Measurements from ENCODE around the gene C10orf95.

DNA sequence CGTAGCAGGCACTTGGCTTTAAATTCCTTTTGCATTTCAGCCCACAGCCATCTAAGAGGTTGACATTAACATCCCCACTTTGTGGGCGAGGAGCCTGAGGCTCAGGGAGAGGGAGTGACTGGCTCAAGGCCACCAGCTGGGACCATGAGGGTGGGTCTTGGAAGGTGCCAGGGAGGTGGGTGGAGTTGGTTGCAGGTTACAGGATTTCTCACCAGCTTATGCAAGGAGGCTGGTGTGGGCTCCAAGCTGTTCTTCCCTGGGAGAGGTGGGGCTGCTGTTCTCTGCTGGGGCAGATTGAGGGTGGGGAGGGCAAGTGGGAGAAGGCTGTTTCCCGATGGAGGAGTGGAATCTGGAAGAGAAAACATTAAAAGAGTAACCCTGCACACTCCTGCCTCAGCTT lies 14.1 kb upstream of the C10orf95 start:
- TF ChIP-seq, protein P1, sequence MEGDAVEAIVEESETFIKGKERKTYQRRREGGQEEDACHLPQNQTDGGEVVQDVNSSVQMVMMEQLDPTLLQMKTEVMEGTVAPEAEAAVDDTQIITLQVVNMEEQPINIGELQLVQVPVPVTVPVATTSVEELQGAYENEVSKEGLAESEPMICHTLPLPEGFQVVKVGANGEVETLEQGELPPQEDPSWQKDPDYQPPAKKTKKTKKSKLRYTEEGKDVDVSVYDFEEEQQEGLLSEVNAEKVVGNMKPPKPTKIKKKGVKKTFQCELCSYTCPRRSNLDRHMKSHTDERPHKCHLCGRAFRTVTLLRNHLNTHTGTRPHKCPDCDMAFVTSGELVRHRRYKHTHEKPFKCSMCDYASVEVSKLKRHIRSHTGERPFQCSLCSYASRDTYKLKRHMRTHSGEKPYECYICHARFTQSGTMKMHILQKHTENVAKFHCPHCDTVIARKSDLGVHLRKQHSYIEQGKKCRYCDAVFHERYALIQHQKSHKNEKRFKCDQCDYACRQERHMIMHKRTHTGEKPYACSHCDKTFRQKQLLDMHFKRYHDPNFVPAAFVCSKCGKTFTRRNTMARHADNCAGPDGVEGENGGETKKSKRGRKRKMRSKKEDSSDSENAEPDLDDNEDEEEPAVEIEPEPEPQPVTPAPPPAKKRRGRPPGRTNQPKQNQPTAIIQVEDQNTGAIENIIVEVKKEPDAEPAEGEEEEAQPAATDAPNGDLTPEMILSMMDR (IDR thresholded peaks at IDR 0.05) = no peak
- TF ChIP-seq POLR2AphosphoS5 (IDR thresholded peaks at IDR 0.05; ENCODE audit: low read depth, low read length) (no peak), TCF7L2 (IDR thresholded peaks at IDR 0.05; ENCODE audit: low read depth, low read length) (no peak)

Data from Panc1 (cell line).